Brain microvascular endothelial cell (primary cell): ENCODE measurements around the gene ACSL4.

Experiments used
- DNase-seq: peaks from one replicate; pipeline ENCODE4 v3.0.0-alpha.2; 2020
- H3K27ac ChIP-seq: fragments of 250-450 bp; sonication (Bioruptor Pico); 2 replicates; pipeline ENCODE4 v1.5.1; 2020; ENCODE audit warnings: mild to moderate bottlenecking, moderate library complexity
- H3K27me3 ChIP-seq: fragments of 250-450 bp; sonication (Bioruptor Pico); replicated peaks from 2 replicates; pipeline ENCODE4 v1.5.1; 2020; ENCODE audit warnings: mild to moderate bottlenecking
- H3K36me3 ChIP-seq: fragments of 250-450 bp; sonication (Bioruptor Pico); replicated peaks from 2 replicates; pipeline ENCODE4 v1.5.1; 2020; ENCODE audit warnings: mild to moderate bottlenecking
- H3K4me3 ChIP-seq: 2 replicates; pipeline ENCODE4 v1.5.1; 2011; ENCODE audit warnings: low read depth, mild to moderate bottlenecking, control low read depth, low read length, moderate library complexity
- in situ Hi-C: cut with HindIII; loops from 2 replicates; pipeline ENCODE4 v1.10.0; 2017; ENCODE audit warnings: low sequenced_read_pairs, low pct_ligation_motif_present
- TF ChIP-seq, protein P1 (sequence below): IDR thresholded peaks from 2 replicates; pipeline ENCODE4 v1.5.1; 2011; ENCODE audit warnings: low read depth, mild to moderate bottlenecking, moderate library complexity, low read length, control low read depth, inconsistent platforms; ENCODE audit errors: missing control alignments

The ACSL4 gene

DNA sequence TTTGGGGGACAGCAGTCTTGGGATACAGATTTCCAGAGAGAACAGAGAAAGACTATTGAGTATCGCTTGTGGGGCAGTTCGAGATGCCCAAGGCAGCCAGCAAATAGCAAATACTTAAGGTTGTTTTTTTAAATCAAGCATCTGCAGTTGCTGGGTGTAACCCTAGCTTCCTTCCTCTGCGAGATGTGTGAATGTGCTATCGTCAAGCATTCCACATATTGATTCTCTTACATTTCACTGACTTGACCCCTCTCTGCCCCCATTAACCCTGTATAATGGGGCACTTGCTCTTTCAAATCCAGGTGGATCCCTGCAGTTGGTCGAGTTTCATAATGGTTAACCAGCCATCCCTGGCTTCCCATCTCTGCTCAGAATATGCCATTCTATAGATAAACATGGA, 131.6 kb downstream of the ACSL4 start:
- DNase-seq, result no peak
- Histone ChIP-seq H3K27ac (no peak overlapping the region), H3K27me3 (no peaks in the 10 kb centered on the region), H3K36me3 (no peaks in the 10 kb centered on the region), H3K4me3 (no peak overlapping the region)
- TF ChIP-seq, protein P1, sequence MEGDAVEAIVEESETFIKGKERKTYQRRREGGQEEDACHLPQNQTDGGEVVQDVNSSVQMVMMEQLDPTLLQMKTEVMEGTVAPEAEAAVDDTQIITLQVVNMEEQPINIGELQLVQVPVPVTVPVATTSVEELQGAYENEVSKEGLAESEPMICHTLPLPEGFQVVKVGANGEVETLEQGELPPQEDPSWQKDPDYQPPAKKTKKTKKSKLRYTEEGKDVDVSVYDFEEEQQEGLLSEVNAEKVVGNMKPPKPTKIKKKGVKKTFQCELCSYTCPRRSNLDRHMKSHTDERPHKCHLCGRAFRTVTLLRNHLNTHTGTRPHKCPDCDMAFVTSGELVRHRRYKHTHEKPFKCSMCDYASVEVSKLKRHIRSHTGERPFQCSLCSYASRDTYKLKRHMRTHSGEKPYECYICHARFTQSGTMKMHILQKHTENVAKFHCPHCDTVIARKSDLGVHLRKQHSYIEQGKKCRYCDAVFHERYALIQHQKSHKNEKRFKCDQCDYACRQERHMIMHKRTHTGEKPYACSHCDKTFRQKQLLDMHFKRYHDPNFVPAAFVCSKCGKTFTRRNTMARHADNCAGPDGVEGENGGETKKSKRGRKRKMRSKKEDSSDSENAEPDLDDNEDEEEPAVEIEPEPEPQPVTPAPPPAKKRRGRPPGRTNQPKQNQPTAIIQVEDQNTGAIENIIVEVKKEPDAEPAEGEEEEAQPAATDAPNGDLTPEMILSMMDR, result no peak
- in situ Hi-C loops, result no loop called here

DNA sequence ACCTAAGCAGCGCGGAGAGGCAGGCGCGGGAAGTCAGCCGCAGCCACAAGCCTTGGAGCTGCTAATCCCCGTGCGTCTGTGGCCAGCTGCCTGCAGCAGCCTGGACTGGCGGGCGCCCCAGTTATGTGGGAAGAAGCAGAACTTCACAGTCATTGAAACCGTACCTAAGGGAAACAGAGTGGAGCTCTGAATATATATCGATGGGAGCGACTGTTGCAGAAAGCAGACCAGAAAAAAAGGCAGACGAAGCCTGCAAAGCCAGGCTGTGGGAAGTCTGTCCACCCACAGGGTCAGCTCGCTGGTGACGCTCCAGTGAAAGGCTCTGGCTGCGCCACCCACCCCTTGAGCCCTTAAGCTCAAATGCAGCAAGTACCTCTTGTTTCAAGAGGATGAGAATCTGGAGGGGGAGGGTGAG, 132.8 kb downstream of the ACSL4 start:
- H3K27me3 ChIP-seq, result no peaks in the 10 kb centered on the region
- H3K36me3 ChIP-seq, result no peaks in the 10 kb centered on the region
- in situ Hi-C loops, result no loop called here
- TF ChIP-seq, protein P1, result no peak
- no peak overlapping the region for H3K4me3 ChIP-seq
- no peak overlapping the region for H3K27ac ChIP-seq
- no peak for DNase-seq

DNA sequence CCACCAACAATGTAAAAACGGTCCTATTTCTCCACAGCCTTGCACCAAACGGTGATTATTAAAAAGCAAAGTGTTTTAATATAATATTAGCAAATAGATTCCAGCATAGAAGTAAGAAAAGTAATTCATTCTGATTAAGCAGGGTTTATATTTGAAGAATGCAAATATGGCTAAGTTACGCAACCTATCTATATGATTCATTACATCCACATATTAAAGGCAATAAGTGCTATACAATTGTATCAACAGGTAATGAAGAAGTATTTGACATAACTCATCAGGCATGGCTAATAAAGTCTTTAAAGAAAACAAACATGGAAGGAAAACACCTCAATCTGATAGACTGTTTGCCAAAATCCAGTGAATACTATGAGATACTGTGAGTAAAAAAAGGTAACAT, 137.0 kb downstream of the ACSL4 start:
- TF ChIP-seq, protein P1, result no peak
- in situ Hi-C loops, result no loop called here
- no peaks in the 10 kb centered on the region for H3K27me3 ChIP-seq

More for the DNA sequence above, 137.0 kb downstream of the ACSL4 start:
- no peak overlapping the region for H3K4me3 ChIP-seq
- no peak for DNase-seq
- no peak overlapping the region for H3K27ac ChIP-seq
- no peaks in the 10 kb centered on the region for H3K36me3 ChIP-seq
